HG02852 (cell line): Measurements from ENCODE around the gene IL6R.

Experiments used
- ATAC-seq: cut with Tn5 transposase; IDR thresholded peaks from one replicate; pipeline ENCODE4 v1.9.1; 2021; ENCODE audit warnings: mild to moderate bottlenecking, moderate library complexity; ENCODE audit not compliant: unreplicated experiment

IL6R gene

GRCh38 chr1:154446789-154447188 lies 41.6 kb downstream of the IL6R start:
- no peak for ATAC-seq

GRCh38 chr1:154448331-154448811 lies 43.2 kb downstream of the IL6R start:
- no peak for ATAC-seq

- ATAC-seq: no peak
These were observed 48.0 kb downstream of the IL6R start for GRCh38 chr1:154453161-154453560.

GRCh38 chr1:154453574-154454352 lies 48.6 kb downstream of the IL6R start:
- no peak for ATAC-seq

- no peak for ATAC-seq
These were observed 49.4 kb downstream of the IL6R start for GRCh38 chr1:154454386-154455120.

GRCh38 chr1:154456631-154457030 lies 51.5 kb downstream of the IL6R start:
- no peak for ATAC-seq

GRCh38 chr1:154459080-154459479 lies 53.9 kb downstream of the IL6R start:
- no peak for ATAC-seq

GRCh38 chr1:154460695-154461260 lies 55.6 kb downstream of the IL6R start:
- ATAC-seq: no peak

GRCh38 chr1:154463512-154463990 lies 58.4 kb downstream of the IL6R start:
- no peak for ATAC-seq

- no peak for ATAC-seq
These were observed 60.6 kb downstream of the IL6R start for GRCh38 chr1:154465621-154466195.

- no peak for ATAC-seq
These were observed 61.1 kb downstream of the IL6R start for GRCh38 chr1:154466206-154466605.

- no peak for ATAC-seq
These were observed 61.8 kb downstream of the IL6R start for GRCh38 chr1:154466921-154467417.

GRCh38 chr1:154467434-154468102 lies 62.4 kb downstream of the IL6R start:
- no peak for ATAC-seq

GRCh38 chr1:154468535-154469250 lies 63.5 kb downstream of the IL6R start:
- no peak for ATAC-seq

GRCh38 chr1:154469844-154470560 lies 64.9 kb downstream of the IL6R start:
- no peak for ATAC-seq

- ATAC-seq: no peak
These were observed 66.2 kb downstream of the IL6R start for GRCh38 chr1:154471304-154471703.

- no peak for ATAC-seq
These were observed 69.7 kb downstream of the IL6R start for GRCh38 chr1:154474802-154475201.

- ATAC-seq: no peak
These were observed 71.6 kb downstream of the IL6R start for GRCh38 chr1:154476791-154477190.

GRCh38 chr1:154478013-154478412 lies 72.9 kb downstream of the IL6R start:
- ATAC-seq: no peak
